GM23248 (cell line): ENCODE measurements around the gene TSPAN9.

Experiments
- EZH2 ChIP-seq: fragments of 200-600 bp; sonication (generic); IDR thresholded peaks from 2 replicates; pipeline ENCODE4 v1.6.1; 2018; ENCODE audit warnings: antibody characterized with exemption, mild to moderate bottlenecking; ENCODE audit not compliant: insufficient read depth, poor library complexity, severe bottlenecking
- EZH2phosphoT487 ChIP-seq: fragments of 200-600 bp; sonication (generic); IDR thresholded peaks from 2 replicates; pipeline ENCODE4 v1.6.1; 2018; ENCODE audit warnings: antibody characterized with exemption, moderate library complexity, mild to moderate bottlenecking, low read depth; ENCODE audit not compliant: insufficient read depth

DNA sequence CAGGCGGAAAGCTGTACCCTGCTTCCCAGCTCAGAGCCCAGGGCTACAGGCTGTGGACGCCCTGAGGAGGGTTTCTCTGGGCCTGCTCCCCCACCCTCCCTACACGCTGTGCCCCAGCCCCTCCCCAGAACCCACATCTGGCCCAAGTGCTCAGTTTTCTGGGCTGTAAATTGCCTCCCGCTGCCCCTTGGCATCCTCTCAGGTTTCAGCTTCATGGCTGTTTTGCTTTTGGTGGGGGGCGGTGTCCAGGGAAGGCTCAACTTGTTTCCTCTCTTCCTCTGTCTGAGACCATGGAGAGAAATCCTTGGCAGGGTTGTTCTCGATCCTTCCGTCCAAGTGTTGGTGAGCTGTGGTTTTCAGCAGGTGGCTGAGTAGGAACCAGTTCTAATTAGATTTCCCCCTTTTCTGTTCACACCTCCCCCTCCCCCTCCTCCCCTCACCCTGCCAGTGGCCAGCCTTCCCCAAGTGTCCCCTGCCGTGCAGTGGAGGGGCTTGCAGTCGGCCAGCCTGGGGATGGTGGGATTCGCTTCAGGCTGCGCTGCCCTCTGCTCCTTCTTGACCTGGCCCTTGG is 61.8 kb downstream of the TSPAN9 start:
- no peak for TF ChIP-seq EZH2phosphoT487
- TF ChIP-seq EZH2 = no peak
